Upper lobe of left lung (tissue), 6 donors: Measurements from ENCODE around the gene PNPO. TPM values are rescaled to one million over a fixed set of nuclear protein-coding genes. Genes with fewer than 3 reads are reported as not detected.
A peak's percentile ranks its signal among the peaks of the same experiment; 100 is the strongest.

ENCODE experiments used
- ATAC-seq, 2 donors: fragments of 200-7000 bp; cut with Tn5 transposase; one replicate each; pipeline ENCODE4 v1.9.1; 2022; ENCODE audit warnings: mild to moderate bottlenecking in 2 of 2, moderate library complexity in 2 of 2; ENCODE audit not compliant: low FRiP score in 2 of 2
- DNase-seq, 2 donors: peaks; one replicate each; pipeline ENCODE4 v3.0.0-alpha.2; 2019 to 2020
- H3K27ac ChIP-seq, 4 donors: fragments of 200-600 bp; sonication (generic); one replicate each; pipeline ENCODE4 v1.5.1; 2016 to 2019
- H3K27me3 ChIP-seq, 4 donors: fragments of 200-600 bp; sonication (generic); one replicate each; pipeline ENCODE4 v1.5.1; 2017 to 2019
- H3K36me3 ChIP-seq, 4 donors: fragments of 200-600 bp; sonication (generic); one replicate each; pipeline ENCODE4 v1.5.1; 2016 to 2019
- H3K4me1 ChIP-seq, 4 donors: fragments of 200-600 bp; sonication (generic); one replicate each; pipeline ENCODE4 v1.5.1; 2018 to 2019
- H3K4me3 ChIP-seq, 4 donors: fragments of 200-600 bp; sonication (generic); one replicate each; pipeline ENCODE4 v1.5.1; 2017 to 2019; ENCODE audit warnings: mild to moderate bottlenecking in 2 of 4, moderate library complexity in 1 of 4
- H3K9me3 ChIP-seq, 4 donors: fragments of 200-600 bp; sonication (generic); one replicate each; pipeline ENCODE4 v1.5.1; 2018 to 2019
- CTCF ChIP-seq, 6 experiments: fragments of 450-650 bp in 4 of 6; fragments of 200-600 bp in 2 of 6; sonication (generic) in 2 of 6; IDR thresholded peaks; one replicate each; pipeline ENCODE4 v1.5.1; 2016 to 2019; ENCODE audit warnings: antibody characterized with exemption in 6 of 6
- EP300 ChIP-seq, 4 donors: sonication (generic); formaldehyde crosslinking; IDR thresholded peaks; one replicate each; pipeline ENCODE4 v1.5.1; 2017; ENCODE audit warnings: antibody characterized with exemption in 4 of 4, control low read depth in 2 of 4
- POLR2A ChIP-seq, 4 donors: fragments of 450-650 bp; IDR thresholded peaks; one replicate each; pipeline ENCODE4 v1.5.1; 2016 to 2017; ENCODE audit warnings: antibody characterized with exemption in 4 of 4, mild to moderate bottlenecking in 2 of 4
- POLR2AphosphoS5 ChIP-seq, 2 donors: sonication (generic); formaldehyde crosslinking; IDR thresholded peaks; one replicate each; pipeline ENCODE4 v1.5.1; 2017; ENCODE audit warnings: antibody characterized with exemption in 2 of 2
- WGBS, 2 donors: methylation state at CpG; one replicate each; pipeline ENCODE4 v1.1.5; 2017 to 2018; 5-methylcytosine and 5-hydroxymethylcytosine counted together
- total RNA-seq, 6 donors: library from RNA; depleted of rRNA in 4 of 6; stranded (reverse); fragments of >200 nt in 4 of 6; gene quantifications; one replicate each; pipeline versions ENCODE4 v1.1.0 to v1.2.1, GENCODE V29; 2016 to 2021
- donor health status: DM: no; HTN: no; CAD: no; lungs with moderate emphysema.
- donor health status: DM: no; HTN: yes; CAD: no; lungs with severe emphysema.

Gene PNPO
- total RNA-seq, 6 donors from 2014 or later, result 16.2 to 40.2 (median 28.7) TPM

DNA sequence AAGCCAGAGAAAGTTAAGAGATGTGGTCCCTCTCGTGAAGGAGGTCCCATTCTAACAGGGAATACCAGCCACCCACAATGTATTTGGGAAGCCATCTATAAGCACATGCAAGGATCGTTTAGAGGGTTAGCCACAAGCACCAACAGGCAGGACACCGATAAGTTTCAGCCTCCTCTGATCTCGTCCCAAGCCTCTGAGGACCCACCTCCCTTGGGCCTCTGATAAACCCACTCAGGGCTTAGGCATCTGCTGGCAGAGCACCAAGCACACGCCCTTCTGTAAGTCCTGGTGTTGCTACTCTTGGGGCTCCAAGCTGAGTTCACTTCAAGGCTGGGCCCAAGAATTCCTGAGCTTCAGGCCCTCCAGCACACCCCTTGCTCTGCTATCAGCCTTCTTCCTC is 5.4 kb upstream of the PNPO start:
- Histone ChIP-seq H3K27me3 (no peaks in the 10 kb centered on the region), H3K9me3 (no peaks in the 10 kb centered on the region), H3K27ac (no peak overlapping the region), H3K4me1 (peaks cover 6 to 9% (median 7%) of the 10 kb centered on the region in 4 donors), H3K36me3 (peaks cover 0 to 7% (median 3%) of the 10 kb centered on the region in 4 donors), H3K4me3 (no peak overlapping the region)
- TF ChIP-seq EP300 (IDR thresholded peaks at IDR 0.05), result no peak
- TF ChIP-seq POLR2A (IDR thresholded peaks at IDR 0.05), result no peak
- TF ChIP-seq POLR2AphosphoS5 (IDR thresholded peaks at IDR 0.05), result no peak
- TF ChIP-seq CTCF (IDR thresholded peaks at IDR 0.05), result no peak
- ATAC-seq (no peak), DNase-seq (no peak)
- 58 to 84% methylated on average over 4 to 5 of the region's 5 CpGs for WGBS, 2 donors

- Histone ChIP-seq H3K27ac (no peak overlapping the region), H3K9me3 (no peaks in the 10 kb centered on the region), H3K36me3 (peaks cover 0 to 1% (median 0%) of the 10 kb centered on the region in 4 donors), H3K4me3 (no peak overlapping the region), H3K27me3 (no peaks in the 10 kb centered on the region), H3K4me1 (peaks cover 15 to 22% (median 18%) of the 10 kb centered on the region in 4 donors)
- ATAC-seq (no peak), DNase-seq (no peak)
- TF ChIP-seq EP300 (IDR thresholded peaks at IDR 0.05) (no peak), POLR2AphosphoS5 (IDR thresholded peaks at IDR 0.05) (no peak), POLR2A (IDR thresholded peaks at IDR 0.05) (no peak), CTCF (IDR thresholded peaks at IDR 0.05) (no peak)
- WGBS, 2 donors, result 80 to 95% methylated on average over 5 of the region's 5 CpGs
These were observed 3.4 kb upstream of the PNPO start for GRCh38 chr17:47937941-47938340.

DNA sequence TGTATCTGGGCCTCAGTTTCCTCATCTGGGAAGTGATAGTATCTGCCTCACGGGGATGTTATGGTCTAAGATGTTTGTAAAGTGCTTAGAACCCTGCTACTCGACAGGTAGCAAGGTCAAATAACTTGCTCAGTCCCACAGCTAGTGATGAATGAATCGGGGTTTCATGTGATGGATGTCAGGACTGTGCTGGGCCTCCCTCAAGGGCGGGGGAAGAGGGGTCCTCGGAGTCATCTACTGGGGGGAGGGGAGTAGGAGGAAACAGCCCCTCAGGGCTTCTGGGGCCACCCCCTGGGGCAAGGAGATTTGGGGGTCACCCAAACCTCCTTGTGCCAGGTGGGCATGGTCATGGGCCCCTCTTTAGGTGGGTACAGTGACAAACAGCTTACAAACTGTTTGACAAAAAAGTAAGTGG is 732 bp downstream of the PNPO start:
- Histone ChIP-seq H3K4me3 (peak overlapping the region; percentile 55 to 94 (median 78)), H3K4me1 (peaks cover 15 to 49% (median 27%) of the 10 kb centered on the region in 4 donors), H3K9me3 (no peaks in the 10 kb centered on the region), H3K36me3 (peaks cover 0 to 20% (median 3%) of the 10 kb centered on the region in 4 donors), H3K27me3 (no peaks in the 10 kb centered on the region), H3K27ac (peak overlapping the region; percentile 77 to 91 (median 82))
- DNase-seq (no peak), ATAC-seq (no peak)
- WGBS, 2 donors, result 0 to 14% methylated on average over 1 to 5 of the region's 5 CpGs
- TF ChIP-seq EP300 (IDR thresholded peaks at IDR 0.05) (no peak), CTCF (IDR thresholded peaks at IDR 0.05) (no peak), POLR2A (IDR thresholded peaks at IDR 0.05) (no peak), POLR2AphosphoS5 (IDR thresholded peaks at IDR 0.05) (no peak)

DNA sequence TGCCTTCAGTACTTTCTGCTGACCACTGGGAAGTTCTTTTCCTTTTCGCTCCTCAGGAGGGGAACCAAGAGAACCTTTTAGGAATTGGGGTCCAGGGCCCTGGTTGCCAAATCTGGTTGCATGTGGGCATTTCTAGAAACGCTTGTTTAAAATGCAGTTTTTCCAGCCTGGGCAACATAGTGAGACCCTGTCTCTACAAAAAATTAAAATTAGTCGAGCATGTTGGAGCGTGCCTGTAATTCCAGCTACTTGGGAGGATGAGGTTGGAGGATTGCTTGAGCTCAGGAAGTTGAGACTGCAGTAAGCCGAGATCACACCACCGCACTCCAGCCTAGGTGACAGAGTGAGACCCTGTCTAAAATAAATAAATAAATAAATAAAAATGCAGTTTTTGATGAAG is 1.2 kb downstream of the PNPO start:
- no peak for ATAC-seq
- peak overlapping the region in 2 of 4 donors; percentile 75 to 94 for H3K4me3 ChIP-seq
- H3K27ac ChIP-seq, result peak overlapping the region in 2 of 4 donors; percentile 77 to 80
- DNase-seq, result no peak
- no peaks in the 10 kb centered on the region for H3K27me3 ChIP-seq
- 74 to 80% methylated on average over 6 of the region's 6 CpGs for WGBS, 2 donors
- TF ChIP-seq EP300 (IDR thresholded peaks at IDR 0.05) (no peak), POLR2AphosphoS5 (IDR thresholded peaks at IDR 0.05) (no peak), POLR2A (IDR thresholded peaks at IDR 0.05) (no peak), CTCF (IDR thresholded peaks at IDR 0.05) (no peak)
- no peaks in the 10 kb centered on the region for H3K9me3 ChIP-seq
- H3K4me1 ChIP-seq, result peaks cover 15 to 49% (median 29%) of the 10 kb centered on the region in 4 donors
- H3K36me3 ChIP-seq, result peaks cover 0 to 20% (median 3%) of the 10 kb centered on the region in 4 donors

GRCh38 chr17:47945080-47945479 is 3.7 kb downstream of the PNPO start:
- ATAC-seq (no peak), DNase-seq (no peak)
- WGBS, 2 donors, result 70 to 76% methylated on average over 8 of the region's 8 CpGs
- peaks cover 0 to 20% (median 5%) of the 10 kb centered on the region in 4 donors for H3K36me3 ChIP-seq
- H3K9me3 ChIP-seq, result no peaks in the 10 kb centered on the region
- peak overlapping the region in 2 of 4 donors; percentile 54 to 56 for H3K27ac ChIP-seq
- no peaks in the 10 kb centered on the region for H3K27me3 ChIP-seq
- peaks cover 33 to 65% (median 47%) of the 10 kb centered on the region in 4 donors for H3K4me1 ChIP-seq
- no peak overlapping the region for H3K4me3 ChIP-seq
- TF ChIP-seq EP300 (IDR thresholded peaks at IDR 0.05) (no peak), POLR2AphosphoS5 (IDR thresholded peaks at IDR 0.05) (no peak), CTCF (IDR thresholded peaks at IDR 0.05) (no peak), POLR2A (IDR thresholded peaks at IDR 0.05) (peak in 1 of 4 donors; percentile 0)
